Measurements from ENCODE around the gene SCAI. TPM values are rescaled to one million over a fixed set of nuclear protein-coding genes. Genes with fewer than 3 reads are reported as not detected.
"Not testable (repeated sequence)": the region's sequence is repeated elsewhere in the genome, so short reads cannot be mapped to it uniquely, and the experiment has no call there.

SCAI gene
- total RNA-seq, 1 experiment from 2014 or later, result 15.5 TPM

- no peaks in the 10 kb centered on the region for H3K4me1 ChIP-seq (ENCODE audit: insufficient read depth, low read length)
- no peak overlapping the region for H4K5ac ChIP-seq (ENCODE audit: insufficient read length, low read depth, low read length)
- H2BK20ac ChIP-seq (ENCODE audit: low read depth, low read length, poor library complexity, severe bottlenecking), result no peak overlapping the region
- no peaks in the 10 kb centered on the region for H4K20me1 ChIP-seq (ENCODE audit: control insufficient read depth, insufficient read depth, insufficient read length)
- no peak overlapping the region for H2AK5ac ChIP-seq (ENCODE audit: insufficient read length, low read length)
- Mint-ChIP-seq H3K36me3 (ENCODE audit: insufficient read depth in 1 of 3, low read depth in 3 of 3) (peaks cover 6 to 27% (median 24%) of the 10 kb centered on the region in 3 experiments; a peak in 5 of 7 replicates), H3K4me1 (no peaks in the 10 kb centered on the region), H3K9me3 (no peaks in the 10 kb centered on the region), H3K27ac (no peak overlapping the region), H3K27me3 (ENCODE audit: low read depth) (no peaks in the 10 kb centered on the region), H3K4me3 (no peak overlapping the region)
- H3K27ac ChIP-seq (ENCODE audit: insufficient read length, low read depth, low read length), result no peak overlapping the region
- H3K4me2 ChIP-seq (ENCODE audit: insufficient read depth, insufficient read length, low read length), result no peak overlapping the region
- no peak overlapping the region for H3K14ac ChIP-seq (ENCODE audit: insufficient read depth, low read length)
- no peak for DNase-seq
- H3K79me2 ChIP-seq (ENCODE audit: insufficient read depth, low read length), result no peaks in the 10 kb centered on the region
- H3K23ac ChIP-seq (ENCODE audit: insufficient read length, low read depth, low read length), result no peak overlapping the region
- no peak overlapping the region for H2BK12ac ChIP-seq (ENCODE audit: insufficient read length, low read depth, low read length)
- H2BK120ac ChIP-seq (ENCODE audit: low read depth, low read length, poor library complexity, severe bottlenecking), result no peak overlapping the region
- H3K4ac ChIP-seq (ENCODE audit: low read depth, low read length), result no peak overlapping the region
- no peaks in the 10 kb centered on the region for H3K79me1 ChIP-seq (ENCODE audit: insufficient read depth, low read depth, low read length, poor library complexity, severe bottlenecking)
- H2BK5ac ChIP-seq (ENCODE audit: insufficient read length, low read length), result no peak overlapping the region
- H3T11ph ChIP-seq (ENCODE audit: low read length), result no peak overlapping the region
- no peaks in the 10 kb centered on the region for H3K9me3 ChIP-seq (ENCODE audit: control insufficient read depth, low read depth, low read length)
- no peaks in the 10 kb centered on the region for H3K27me3 ChIP-seq (ENCODE audit: insufficient read depth, low read length)
- no peak overlapping the region for H2BK15ac ChIP-seq (ENCODE audit: low read depth, low read length)
- H3K18ac ChIP-seq (ENCODE audit: insufficient read length, low read depth, low read length), result no peak overlapping the region
- H2AFZ ChIP-seq (ENCODE audit: low read length), result no peak overlapping the region
- WGBS (ENCODE audit: extremely low coverage, insufficient read length, low lambda C conversion rate), result no CpG with 5 or more reads among the region's 9 CpGs
- H4K91ac ChIP-seq (ENCODE audit: insufficient read length, low read depth, low read length), result no peak overlapping the region
- H3K56ac ChIP-seq (ENCODE audit: insufficient read length, low read depth, low read length), result no peak overlapping the region
- no peak overlapping the region for H4K8ac ChIP-seq (replicated peaks; ENCODE audit: insufficient read length, low read depth, low read length)
- H3K23me2 ChIP-seq (ENCODE audit: insufficient read length, low read depth, low read length, poor library complexity, severe bottlenecking), result no peaks in the 10 kb centered on the region
- no peak overlapping the region for H3K9ac ChIP-seq (ENCODE audit: extremely low read depth, insufficient read length, low read length)
- TF ChIP-seq CTCF (conservative IDR thresholded peaks at IDR 0.05), result no peak
Observed at GRCh38 chr9:124968238-124968637, 175.1 kb downstream of the SCAI start.

GRCh38 chr9:124965775-124966568, 177.4 kb downstream of the SCAI start:
- not testable (repeated sequence) for H4K91ac ChIP-seq (ENCODE audit: insufficient read length, low read depth, low read length); H3T11ph ChIP-seq (ENCODE audit: low read length); H3K9ac ChIP-seq (ENCODE audit: extremely low read depth, insufficient read length, low read length); H2BK120ac ChIP-seq (ENCODE audit: low read depth, low read length, poor library complexity, severe bottlenecking); H3K79me1 ChIP-seq (ENCODE audit: insufficient read depth, low read depth, low read length, poor library complexity, severe bottlenecking); H3K9me3 Mint-ChIP-seq; H3K14ac ChIP-seq (ENCODE audit: insufficient read depth, low read length); H3K4me3 Mint-ChIP-seq; DNase-seq; H3K27me3 Mint-ChIP-seq (ENCODE audit: low read depth); H3K18ac ChIP-seq (ENCODE audit: insufficient read length, low read depth, low read length); H4K20me1 ChIP-seq (ENCODE audit: control insufficient read depth, insufficient read depth, insufficient read length); H3K4ac ChIP-seq (ENCODE audit: low read depth, low read length); H3K23ac ChIP-seq (ENCODE audit: insufficient read length, low read depth, low read length); H3K23me2 ChIP-seq (ENCODE audit: insufficient read length, low read depth, low read length, poor library complexity, severe bottlenecking); H3K79me2 ChIP-seq (ENCODE audit: insufficient read depth, low read length); H2BK12ac ChIP-seq (ENCODE audit: insufficient read length, low read depth, low read length); H2AK5ac ChIP-seq (ENCODE audit: insufficient read length, low read length); H4K8ac ChIP-seq (replicated peaks; ENCODE audit: insufficient read length, low read depth, low read length); H3K27me3 ChIP-seq (ENCODE audit: insufficient read depth, low read length); H2BK15ac ChIP-seq (ENCODE audit: low read depth, low read length); H3K4me2 ChIP-seq (ENCODE audit: insufficient read depth, insufficient read length, low read length); H4K5ac ChIP-seq (ENCODE audit: insufficient read length, low read depth, low read length); H3K56ac ChIP-seq (ENCODE audit: insufficient read length, low read depth, low read length); H2AFZ ChIP-seq (ENCODE audit: low read length); H3K27ac ChIP-seq (ENCODE audit: insufficient read length, low read depth, low read length); H2BK20ac ChIP-seq (ENCODE audit: low read depth, low read length, poor library complexity, severe bottlenecking); H3K4me1 Mint-ChIP-seq; H2BK5ac ChIP-seq (ENCODE audit: insufficient read length, low read length); H3K9me3 ChIP-seq (ENCODE audit: control insufficient read depth, low read depth, low read length); H3K4me1 ChIP-seq (ENCODE audit: insufficient read depth, low read length)
- Mint-ChIP-seq H3K27ac (peak overlapping the region in 2 of 3 experiments; percentile 16 to 49; a peak in 1 of 7 replicates), H3K36me3 (ENCODE audit: insufficient read depth in 1 of 3, low read depth in 3 of 3) (peaks cover 3 to 15% (median 13%) of the 10 kb centered on the region in 3 experiments; a peak in 5 of 7 replicates)
- no CpG with 5 or more reads among the region's 5 CpGs for WGBS (ENCODE audit: extremely low coverage, insufficient read length, low lambda C conversion rate)

Data from H9 (cell line).